IMR-90 (cell line): ENCODE data around the gene AFG1L. TPM values are rescaled to one million over a fixed set of nuclear protein-coding genes. Genes with fewer than 3 reads are reported as not detected.

Experiments
- ATAC-seq: fragments of 200-7000 bp; cut with Tn5 transposase; 2 replicates; pipeline ENCODE4 v1.9.1; 2020; ENCODE audit warnings: low read depth, mild to moderate bottlenecking, moderate library complexity
- BruUV-seq: library from RNA; stranded (reverse); fragments of 400-500 nt; replicated peaks from 2 replicates; lab custom pipeline; 2021; lab: Mats Ljungman, UMichigan
- CTCF ChIA-PET: fragments of 300-600 bp; formaldehyde crosslinking; extraction: SDS; loops from one replicate; lab custom pipeline; 2021; ENCODE audit warnings: antibody characterized with exemption; lab: Yijun Ruan, JAX
- POLR2A ChIA-PET: fragments of 300-600 bp; sonication (Branson Sonifier 250); formaldehyde crosslinking; loops from one replicate; lab custom pipeline; 2022; ENCODE audit warnings: antibody characterized with exemption; ENCODE audit not compliant: unreplicated experiment; lab: Charles Lee
- DNase-seq: peaks from one replicate; pipeline ENCODE4 v3.0.0; 2013
- H2AFZ ChIP-seq: replicated peaks from 2 replicates; pipeline ENCODE3; 2013; ENCODE audit warnings: low read length, mild to moderate bottlenecking; ENCODE audit not compliant: poor library complexity
- H2AK5ac ChIP-seq: 2 replicates; pipeline ENCODE4 v1.6.1; 2013; ENCODE audit warnings: low read depth, low read length, inconsistent platforms
- H2AK9ac ChIP-seq: replicated peaks from 2 replicates; pipeline ENCODE3; 2013; ENCODE audit warnings: mild to moderate bottlenecking, low read depth, low read length, moderate library complexity; ENCODE audit not compliant: poor library complexity
- H2BK120ac ChIP-seq: 2 replicates; pipeline ENCODE4 v1.6.1; 2013; ENCODE audit warnings: low read depth, low read length, inconsistent platforms
- H2BK15ac ChIP-seq: 3 replicates; pipeline ENCODE4 v1.6.1; 2013; ENCODE audit warnings: low read depth, low read length, inconsistent platforms
- H2BK20ac ChIP-seq: 2 replicates; pipeline ENCODE4 v1.6.1; 2013; ENCODE audit warnings: low read depth, mild to moderate bottlenecking, inconsistent platforms, low read length, moderate library complexity
- H2BK5ac ChIP-seq: 2 replicates; pipeline ENCODE4 v1.6.1; 2013; ENCODE audit warnings: mild to moderate bottlenecking, low read depth, low read length, inconsistent platforms; ENCODE audit not compliant: poor library complexity, severe bottlenecking
- H3K14ac ChIP-seq: replicated peaks from 2 replicates; pipeline ENCODE4 v1.6.1; 2013; ENCODE audit warnings: low read depth, low read length, inconsistent platforms
- H3K18ac ChIP-seq: 2 replicates; pipeline ENCODE4 v1.6.1; 2013; ENCODE audit warnings: low read depth, low read length, control low read depth
- H3K23ac ChIP-seq: 2 replicates; pipeline ENCODE4 v1.6.1; 2013; ENCODE audit warnings: low read depth, low read length, inconsistent platforms
- H3K27ac ChIP-seq: 2 replicates; pipeline ENCODE4 v1.5.1; 2013; ENCODE audit warnings: mild to moderate bottlenecking, control low read depth, low read length; ENCODE audit not compliant: insufficient read depth
- H3K27me3 ChIP-seq: 2 replicates; pipeline ENCODE4 v1.6.1; 2013; ENCODE audit warnings: low read length; ENCODE audit not compliant: control insufficient read depth, insufficient read depth
- H3K36me3 ChIP-seq: 2 replicates; pipeline ENCODE4 v1.6.1; 2013; ENCODE audit warnings: low read length, mixed read lengths; ENCODE audit not compliant: control insufficient read depth, insufficient read depth
- H3K4ac ChIP-seq: 2 replicates; pipeline ENCODE4 v1.6.1; 2013; ENCODE audit warnings: low read depth, low read length, inconsistent platforms
- H3K4me1 ChIP-seq: 2 replicates; pipeline ENCODE4 v1.6.1; 2013; ENCODE audit warnings: low read length, mixed read lengths; ENCODE audit not compliant: control insufficient read depth, insufficient read depth
- H3K4me2 ChIP-seq: 2 replicates; pipeline ENCODE4 v1.6.1; 2013; ENCODE audit warnings: low read depth, mild to moderate bottlenecking, control low read depth, low read length, moderate library complexity
- H3K4me3 ChIP-seq: 2 replicates; pipeline ENCODE4 v1.5.1; 2013; ENCODE audit warnings: low read depth, mild to moderate bottlenecking, control low read depth, low read length, moderate library complexity; ENCODE audit not compliant: insufficient read depth
- H3K56ac ChIP-seq: 2 replicates; pipeline ENCODE4 v1.6.1; 2013; ENCODE audit warnings: low read length, inconsistent platforms; ENCODE audit not compliant: insufficient read depth; ENCODE audit errors: extremely low read depth
- H3K79me1 ChIP-seq, 2 experiments: 2 replicates each; pipeline ENCODE4 v1.6.1; 2013; ENCODE audit warnings: low read length in 2 of 2, inconsistent platforms in 1 of 2, low read depth in 1 of 2
- H3K9ac ChIP-seq: 2 replicates; pipeline ENCODE4 v1.6.1; 2013; ENCODE audit warnings: low read depth, low read length, control low read depth
- H3K9me1 ChIP-seq: 2 replicates; pipeline ENCODE4 v1.6.1; 2013; ENCODE audit warnings: low read length, inconsistent platforms; ENCODE audit not compliant: insufficient read depth
- H3K9me3 ChIP-seq: 2 replicates; pipeline ENCODE4 v1.6.1; 2013; ENCODE audit warnings: low read length; ENCODE audit not compliant: control insufficient read depth, insufficient read depth
- H4K20me1 ChIP-seq: 2 replicates; pipeline ENCODE4 v1.6.1; 2013; ENCODE audit warnings: low read length, inconsistent platforms; ENCODE audit not compliant: insufficient read depth
- H4K5ac ChIP-seq: 2 replicates; pipeline ENCODE4 v1.6.1; 2013; ENCODE audit warnings: mild to moderate bottlenecking, low read depth, low read length, control low read depth
- H4K8ac ChIP-seq, 2 experiments: 2 replicates each; pipeline ENCODE4 v1.6.1; 2013; ENCODE audit warnings: low read depth in 2 of 2, low read length in 2 of 2, control low read depth in 1 of 2, inconsistent platforms in 1 of 2
- H4K91ac ChIP-seq: 2 replicates; pipeline ENCODE4 v1.6.1; 2013; ENCODE audit warnings: low read depth, low read length, inconsistent platforms; ENCODE audit not compliant: insufficient read depth
- CEBPB ChIP-seq: IDR thresholded peaks from 2 replicates; pipeline ENCODE4 v1.6.1; 2012; ENCODE audit warnings: low read depth, low read length, improper control_type of control experiment
- MAFK ChIP-seq: IDR thresholded peaks from 2 replicates; pipeline ENCODE4 v1.6.1; 2012; ENCODE audit warnings: low read depth, low read length, improper control_type of control experiment
- MXI1 ChIP-seq: IDR thresholded peaks from 2 replicates; pipeline ENCODE4 v1.6.1; 2012; ENCODE audit warnings: low read depth, mild to moderate bottlenecking, low read length, moderate library complexity, borderline replicate concordance
- NFE2L2 ChIP-seq: fragments of 150-350 bp; IDR thresholded peaks from 2 replicates; pipeline ENCODE4 v1.6.1; 2016; ENCODE audit warnings: low read depth, mild to moderate bottlenecking, low read length
- POLR2A ChIP-seq: IDR thresholded peaks from 2 replicates; pipeline ENCODE4 v1.6.1; 2012; ENCODE audit warnings: mild to moderate bottlenecking, low read depth, low read length
- RAD21 ChIP-seq: IDR thresholded peaks from 2 replicates; pipeline ENCODE4 v1.6.1; 2012; ENCODE audit warnings: low read length, improper control_type of control experiment
- RFX5 ChIP-seq: IDR thresholded peaks from 2 replicates; pipeline ENCODE4 v1.8.0; 2012; ENCODE audit warnings: low read depth, mild to moderate bottlenecking, low read length, moderate library complexity
- SMC3 ChIP-seq: fragments of 150-350 bp; IDR thresholded peaks from 2 replicates; pipeline ENCODE4 v1.6.1; 2016; ENCODE audit warnings: low read depth, mild to moderate bottlenecking, antibody characterized with exemption, low read length, moderate library complexity
- WGBS, 2 experiments: methylation state at CpG; one replicate each; pipeline versions ENCODE4 v1.1.5 to v1.1.7; 2013; ENCODE audit warnings: missing lambda C conversion rate in 2 of 2; ENCODE audit not compliant: insufficient read length in 1 of 2; ENCODE audit errors: extremely low coverage in 2 of 2; 5-methylcytosine and 5-hydroxymethylcytosine counted together
- dilution Hi-C: fragments of 300-500 bp; cut with HindIII; formaldehyde crosslinking; loops from one replicate; pipeline ENCODE4 v1.14.3; 2018; ENCODE audit warnings: low sequenced_read_pairs; ENCODE audit not compliant: unreplicated experiment
- in situ Hi-C: fragments of 300-500 bp; cut with MboI; formaldehyde crosslinking; loops from 3 replicates; pipeline ENCODE4 v1.14.3; 2019; ENCODE audit warnings: low sequenced_read_pairs, inconsistent platforms, mixed read lengths
- intact Hi-C: fragments of 100-400 bp; cut with micrococcal nuclease; formaldehyde crosslinking; loops from 2 replicates; pipeline ENCODE4 v1.10.0; 2022
- polyA plus RNA-seq, 3 experiments: library from polyadenylated mRNA; depleted of rRNA; stranded (reverse); fragments of >200 nt; gene quantifications; 2 replicates each; pipeline ENCODE4 v1.2.3, GENCODE V29; 2012; ENCODE audit warnings: low replicate concordance in 1 of 3
- total RNA-seq: library from RNA; depleted of rRNA; stranded (reverse); fragments of >200 nt; gene quantifications from 2 replicates; pipeline ENCODE4 v1.2.3, GENCODE V29; 2012
- TF ChIP-seq, protein P1 (sequence below): fragments of 150-350 bp; IDR thresholded peaks from 2 replicates; pipeline ENCODE4 v1.6.1; 2017; ENCODE audit warnings: mild to moderate bottlenecking, antibody characterized with exemption, low read length, low read depth
- TF ChIP-seq, protein P2 (sequence below): conservative IDR thresholded peaks from 2 replicates; pipeline ENCODE4 v1.5.1; 2012; ENCODE audit warnings: mild to moderate bottlenecking, low read depth, low read length, improper control_type of control experiment

Gene AFG1L
- total and polyA plus RNA-seq, 2 of the 4 experiments (the other 2 are of a cell fraction): 1.0 to 2.0 TPM

DNA sequence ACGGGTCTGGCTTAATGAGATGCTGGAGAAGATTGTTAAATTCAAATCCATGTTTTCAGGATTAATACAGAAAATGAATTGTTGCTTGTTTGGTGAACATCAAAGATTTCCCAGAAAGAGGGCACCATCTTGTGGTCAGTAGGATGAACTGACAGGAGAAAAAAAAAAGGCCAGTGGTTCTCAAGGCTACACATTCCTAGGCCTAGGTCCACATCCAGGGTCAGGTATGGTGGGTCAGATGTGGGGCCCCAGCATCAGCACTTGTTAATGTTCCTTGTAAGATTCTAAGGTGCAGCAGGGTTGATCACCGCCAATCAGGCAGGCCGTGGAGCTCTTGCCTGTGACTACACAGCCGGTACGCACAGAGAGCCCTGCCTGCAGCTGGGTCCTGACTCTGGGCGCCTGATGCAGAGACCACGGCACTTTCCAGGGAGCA, 231.9 kb downstream of the AFG1L start:
- Histone ChIP-seq H2AK5ac (no peak overlapping the region), H3K4me2 (no peak overlapping the region), H2BK15ac (no peak overlapping the region), H4K5ac (no peak overlapping the region), H3K27me3 (peaks cover 11% of the 10 kb centered on the region), H3K4ac (no peak overlapping the region), H3K4me3 (no peak overlapping the region), H3K14ac (no peak overlapping the region), H2AFZ (no peak overlapping the region), H3K36me3 (no peaks in the 10 kb centered on the region), H3K9ac (no peak overlapping the region), H2AK9ac (no peak overlapping the region), H4K8ac (no peak overlapping the region), H3K79me1 (no peaks in the 10 kb centered on the region), H2BK5ac (no peak overlapping the region), H3K56ac (no peak overlapping the region), H3K9me1 (no peaks in the 10 kb centered on the region), H4K91ac (no peak overlapping the region), H2BK120ac (no peak overlapping the region), H3K23ac (no peak overlapping the region), H3K9me3 (no peaks in the 10 kb centered on the region), H3K4me1 (peaks cover 2% of the 10 kb centered on the region; the same call in 1 of the 2 replicates), H4K20me1 (no peaks in the 10 kb centered on the region; the same call in 1 of the 2 replicates), H3K18ac (no peak overlapping the region), H2BK20ac (no peak overlapping the region), H3K27ac (no peak overlapping the region)
- intact Hi-C loops (loop anchor here (1.0 kb wide), 1 partner anchor 413 kb away; no protein-coding TSS in a partner anchor), in situ Hi-C loops (loop anchor here (5.0 to 25.0 kb wide), 2 partner anchors 414 to 861 kb away; partner anchors contain the start of gene CD164), dilution Hi-C loops (loop anchor here (25.0 kb wide), 1 partner anchor 536 kb away; no protein-coding TSS in a partner anchor)
- no TSS peak for BruUV-seq
- WGBS, 2 experiments: 0% methylated on average over 1 of the region's 7 CpGs; no CpG with 5 or more reads in 1 of the 2 experiments
- POLR2A ChIA-PET: no interaction called here
- TF ChIP-seq, protein P1, sequence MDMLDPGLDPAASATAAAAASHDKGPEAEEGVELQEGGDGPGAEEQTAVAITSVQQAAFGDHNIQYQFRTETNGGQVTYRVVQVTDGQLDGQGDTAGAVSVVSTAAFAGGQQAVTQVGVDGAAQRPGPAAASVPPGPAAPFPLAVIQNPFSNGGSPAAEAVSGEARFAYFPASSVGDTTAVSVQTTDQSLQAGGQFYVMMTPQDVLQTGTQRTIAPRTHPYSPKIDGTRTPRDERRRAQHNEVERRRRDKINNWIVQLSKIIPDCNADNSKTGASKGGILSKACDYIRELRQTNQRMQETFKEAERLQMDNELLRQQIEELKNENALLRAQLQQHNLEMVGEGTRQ: no peak
- TF ChIP-seq RAD21: peak; percentile 91
- no peak for TF ChIP-seq RFX5
- no peak for TF ChIP-seq MXI1
- peak; percentile 81 for TF ChIP-seq SMC3
- peak; percentile 33; the same call in 1 of the 2 replicates for TF ChIP-seq POLR2A
- TF ChIP-seq, protein P2, sequence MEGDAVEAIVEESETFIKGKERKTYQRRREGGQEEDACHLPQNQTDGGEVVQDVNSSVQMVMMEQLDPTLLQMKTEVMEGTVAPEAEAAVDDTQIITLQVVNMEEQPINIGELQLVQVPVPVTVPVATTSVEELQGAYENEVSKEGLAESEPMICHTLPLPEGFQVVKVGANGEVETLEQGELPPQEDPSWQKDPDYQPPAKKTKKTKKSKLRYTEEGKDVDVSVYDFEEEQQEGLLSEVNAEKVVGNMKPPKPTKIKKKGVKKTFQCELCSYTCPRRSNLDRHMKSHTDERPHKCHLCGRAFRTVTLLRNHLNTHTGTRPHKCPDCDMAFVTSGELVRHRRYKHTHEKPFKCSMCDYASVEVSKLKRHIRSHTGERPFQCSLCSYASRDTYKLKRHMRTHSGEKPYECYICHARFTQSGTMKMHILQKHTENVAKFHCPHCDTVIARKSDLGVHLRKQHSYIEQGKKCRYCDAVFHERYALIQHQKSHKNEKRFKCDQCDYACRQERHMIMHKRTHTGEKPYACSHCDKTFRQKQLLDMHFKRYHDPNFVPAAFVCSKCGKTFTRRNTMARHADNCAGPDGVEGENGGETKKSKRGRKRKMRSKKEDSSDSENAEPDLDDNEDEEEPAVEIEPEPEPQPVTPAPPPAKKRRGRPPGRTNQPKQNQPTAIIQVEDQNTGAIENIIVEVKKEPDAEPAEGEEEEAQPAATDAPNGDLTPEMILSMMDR: peak; percentile 88
- TF ChIP-seq CEBPB: no peak
- no peak for TF ChIP-seq NFE2L2
- no peak for TF ChIP-seq MAFK
- CTCF ChIA-PET: interaction anchor here (0.7 kb wide), 1 partner anchor 250 kb away, joined by 5 read pairs; no protein-coding TSS in a partner anchor
- ATAC-seq: peak; percentile 63
- peak; percentile 62 for DNase-seq
